Neural cell (in vitro differentiated cells): Measurements from ENCODE around the gene TMEM17. TPM values are rescaled to one million over a fixed set of nuclear protein-coding genes. Genes with fewer than 3 reads are reported as not detected.

ENCODE experiments used
- H2AFZ ChIP-seq: fragments of 200-600, 300-800 bp; sonication (generic), shearing (Covaris generic); 2 replicates; pipeline ENCODE4 v1.6.0; 2014; ENCODE audit warnings: low read depth, mild to moderate bottlenecking, antibody characterized with exemption, low read length, moderate library complexity
- H3F3A ChIP-seq: fragments of 200-600 bp; shearing (Covaris generic); 2 replicates; pipeline ENCODE4 v1.6.1; 2016; ENCODE audit warnings: mild to moderate bottlenecking, moderate library complexity, mixed read lengths, antibody characterized with exemption, low read length; ENCODE audit not compliant: insufficient read depth, poor library complexity, severe bottlenecking
- H3K27ac ChIP-seq: fragments of 200-600, 300-800 bp; sonication (generic), shearing (Covaris generic); 2 replicates; pipeline ENCODE4 v1.5.1; 2014; ENCODE audit warnings: mild to moderate bottlenecking, low read length, moderate library complexity
- H3K27me3 ChIP-seq: fragments of 300-800, 200-600 bp; sonication (generic), shearing (Covaris generic); 2 replicates; pipeline ENCODE4 v1.6.0; 2014; ENCODE audit warnings: mild to moderate bottlenecking, low read depth, low read length, moderate library complexity; ENCODE audit not compliant: insufficient read depth
- H3K36me3 ChIP-seq: fragments of 300-800, 200-600 bp; sonication (generic), shearing (Covaris generic); 2 replicates; pipeline ENCODE4 v1.5.1; 2014; ENCODE audit warnings: mild to moderate bottlenecking, antibody characterized with exemption, low read length, moderate library complexity; ENCODE audit not compliant: insufficient read depth
- H3K4me2 ChIP-seq: fragments of 300-800, 200-600 bp; sonication (generic), shearing (Covaris generic); 2 replicates; pipeline ENCODE4 v1.6.0; 2014; ENCODE audit warnings: mild to moderate bottlenecking, low read length
- H3K4me3 ChIP-seq: fragments of 300-800, 200-600 bp; sonication (generic), shearing (Covaris generic); 2 replicates; pipeline ENCODE4 v1.5.1; 2014; ENCODE audit warnings: mild to moderate bottlenecking, low read length, moderate library complexity
- H3K79me2 ChIP-seq: fragments of 200-600 bp; shearing (Covaris generic); replicated peaks from 2 replicates; pipeline ENCODE4 v1.6.0; 2014; ENCODE audit warnings: mild to moderate bottlenecking, low read length, moderate library complexity; ENCODE audit not compliant: insufficient read depth
- H3K9ac ChIP-seq: fragments of 300-800, 200-600 bp; sonication (generic), shearing (Covaris generic); 2 replicates; pipeline ENCODE4 v1.6.1; 2016; ENCODE audit warnings: mild to moderate bottlenecking, low read length, mixed read lengths
- H3K9me2 ChIP-seq: fragments of 200-600 bp; shearing (Covaris generic); 2 replicates; pipeline ENCODE4 v1.6.1; 2016; ENCODE audit warnings: mild to moderate bottlenecking, low read length, mixed read lengths; ENCODE audit not compliant: insufficient read depth
- H3K9me3 ChIP-seq: fragments of 200-600, 300-800 bp; sonication (generic), shearing (Covaris generic); 2 replicates; pipeline ENCODE4 v1.6.1; 2016; ENCODE audit warnings: mild to moderate bottlenecking, mixed run types, low read length, moderate library complexity, mixed read lengths
- H4K20me1 ChIP-seq: fragments of 200-600 bp; shearing (Covaris generic); 2 replicates; pipeline ENCODE4 v1.6.1; 2016; ENCODE audit warnings: mild to moderate bottlenecking, mixed run types; ENCODE audit not compliant: insufficient read depth
- EP300 ChIP-seq: fragments of 450-650 bp; conservative IDR thresholded peaks from 2 replicates; pipeline ENCODE4 v1.6.1; 2014; ENCODE audit warnings: antibody characterized with exemption, mild to moderate bottlenecking, moderate library complexity; ENCODE audit not compliant: poor library complexity, severe bottlenecking
- EZH2 ChIP-seq: fragments of 200-600, 300-800 bp; shearing (Covaris generic), sonication (generic); IDR thresholded peaks from 2 replicates; pipeline ENCODE4 v1.6.1; 2014; ENCODE audit warnings: antibody characterized with exemption, low read length, borderline replicate concordance, mild to moderate bottlenecking; ENCODE audit not compliant: insufficient read depth, poor library complexity, severe bottlenecking
- MXI1 ChIP-seq: fragments of 450-650 bp; conservative IDR thresholded peaks from 2 replicates; pipeline ENCODE4 v1.6.1; 2014; ENCODE audit warnings: antibody characterized with exemption, mild to moderate bottlenecking; ENCODE audit not compliant: poor library complexity, severe bottlenecking
- POLR2AphosphoS5 ChIP-seq: IDR thresholded peaks from 2 replicates; pipeline ENCODE4 v1.6.1; 2012
- TAF1 ChIP-seq: IDR thresholded peaks from 2 replicates; pipeline ENCODE4 v1.6.1; 2012; ENCODE audit warnings: low read depth
- polyA plus RNA-seq: library from polyadenylated mRNA; depleted of rRNA; stranded (reverse); fragments of >200 nt; gene quantifications from 2 replicates; pipeline ENCODE4 v1.2.3, GENCODE V29; 2014
- TF ChIP-seq, protein P1 (sequence below): fragments of 450-650 bp; IDR thresholded peaks from 2 replicates; pipeline ENCODE4 v1.5.1; 2014; ENCODE audit warnings: antibody characterized with exemption, mild to moderate bottlenecking, moderate library complexity; ENCODE audit not compliant: poor library complexity, severe bottlenecking
- TF ChIP-seq, protein P2 (sequence below): IDR thresholded peaks from 2 replicates; pipeline ENCODE4 v1.6.1; 2012; ENCODE audit warnings: borderline replicate concordance

TMEM17 gene
- polyA plus RNA-seq, 1 donor from 2014 or later: 8.6 TPM

DNA sequence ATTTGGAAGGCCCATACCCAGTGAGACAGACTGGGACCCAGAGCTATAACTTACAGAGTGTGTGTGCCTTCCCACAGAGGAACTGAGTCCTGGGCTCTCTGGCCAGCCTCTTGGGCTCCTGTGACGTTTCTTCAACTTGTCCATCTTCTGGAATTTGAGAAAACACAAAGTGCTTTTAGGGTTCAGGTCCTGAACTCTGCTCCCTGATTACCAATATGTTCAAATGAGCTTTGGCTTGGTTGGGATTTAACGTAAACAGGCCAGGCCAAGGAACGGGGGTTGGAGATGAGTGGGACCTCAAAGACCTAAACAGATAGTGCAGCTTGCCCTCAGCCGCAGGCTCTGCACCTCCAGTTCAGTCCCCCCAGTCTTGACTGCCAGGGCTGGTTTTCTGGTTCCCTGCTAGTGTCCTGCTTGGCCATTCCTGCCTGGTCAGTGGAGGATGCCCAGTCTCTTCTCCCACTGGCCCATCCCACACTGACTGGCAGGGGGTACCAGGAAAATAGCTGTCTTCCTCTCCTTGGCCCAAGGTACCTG lies 44.9 kb downstream of the TMEM17 start:
- no peaks in the 10 kb centered on the region for H3K79me2 ChIP-seq
- TF ChIP-seq TAF1 (no peak), POLR2AphosphoS5 (no peak)
- TF ChIP-seq, protein P1, sequence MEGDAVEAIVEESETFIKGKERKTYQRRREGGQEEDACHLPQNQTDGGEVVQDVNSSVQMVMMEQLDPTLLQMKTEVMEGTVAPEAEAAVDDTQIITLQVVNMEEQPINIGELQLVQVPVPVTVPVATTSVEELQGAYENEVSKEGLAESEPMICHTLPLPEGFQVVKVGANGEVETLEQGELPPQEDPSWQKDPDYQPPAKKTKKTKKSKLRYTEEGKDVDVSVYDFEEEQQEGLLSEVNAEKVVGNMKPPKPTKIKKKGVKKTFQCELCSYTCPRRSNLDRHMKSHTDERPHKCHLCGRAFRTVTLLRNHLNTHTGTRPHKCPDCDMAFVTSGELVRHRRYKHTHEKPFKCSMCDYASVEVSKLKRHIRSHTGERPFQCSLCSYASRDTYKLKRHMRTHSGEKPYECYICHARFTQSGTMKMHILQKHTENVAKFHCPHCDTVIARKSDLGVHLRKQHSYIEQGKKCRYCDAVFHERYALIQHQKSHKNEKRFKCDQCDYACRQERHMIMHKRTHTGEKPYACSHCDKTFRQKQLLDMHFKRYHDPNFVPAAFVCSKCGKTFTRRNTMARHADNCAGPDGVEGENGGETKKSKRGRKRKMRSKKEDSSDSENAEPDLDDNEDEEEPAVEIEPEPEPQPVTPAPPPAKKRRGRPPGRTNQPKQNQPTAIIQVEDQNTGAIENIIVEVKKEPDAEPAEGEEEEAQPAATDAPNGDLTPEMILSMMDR: no peak
- no peaks in the 10 kb centered on the region for H3K9me3 ChIP-seq
- H2AFZ ChIP-seq: no peak overlapping the region
- no peaks in the 10 kb centered on the region for H3K27me3 ChIP-seq
- no peaks in the 10 kb centered on the region for H3F3A ChIP-seq
- no peak overlapping the region for H3K4me2 ChIP-seq
- H4K20me1 ChIP-seq: no peaks in the 10 kb centered on the region
- H3K9ac ChIP-seq: no peak overlapping the region
- H3K4me3 ChIP-seq: no peak overlapping the region
- no peak overlapping the region for H3K27ac ChIP-seq
- H3K9me2 ChIP-seq: no peaks in the 10 kb centered on the region
- H3K36me3 ChIP-seq: no peaks in the 10 kb centered on the region

DNA sequence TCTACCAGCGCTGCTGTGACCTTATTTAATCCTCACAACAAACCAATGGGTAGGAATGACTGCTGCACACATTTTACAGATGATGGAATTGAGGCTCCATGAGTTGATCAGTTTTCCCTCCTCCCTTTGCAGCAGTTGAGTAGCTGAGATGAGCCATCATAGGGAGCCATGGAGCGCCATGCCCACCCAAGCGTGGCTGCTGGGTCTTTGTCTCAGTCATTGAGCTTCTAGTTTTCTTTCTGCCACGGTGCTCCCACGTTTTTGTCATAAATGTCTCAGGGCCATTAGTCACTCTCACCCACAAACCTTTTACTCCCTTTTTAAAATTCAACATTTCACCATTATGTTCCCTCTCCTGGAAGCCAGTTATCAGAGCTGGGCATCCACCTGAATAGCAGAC lies 45.8 kb downstream of the TMEM17 start:
- H3K36me3 ChIP-seq: no peaks in the 10 kb centered on the region
- H3K4me2 ChIP-seq: no peak overlapping the region
- no peaks in the 10 kb centered on the region for H3K27me3 ChIP-seq
- no peaks in the 10 kb centered on the region for H3K79me2 ChIP-seq
- no peak overlapping the region for H3K4me3 ChIP-seq
- no peak overlapping the region for H3K27ac ChIP-seq
- H2AFZ ChIP-seq: no peak overlapping the region
- H3K9ac ChIP-seq: no peak overlapping the region
- H3F3A ChIP-seq: no peaks in the 10 kb centered on the region
- no peaks in the 10 kb centered on the region for H4K20me1 ChIP-seq
- H3K9me3 ChIP-seq: no peaks in the 10 kb centered on the region
- TF ChIP-seq EP300: no peak
- no peak for TF ChIP-seq POLR2AphosphoS5
- TF ChIP-seq, protein P2, sequence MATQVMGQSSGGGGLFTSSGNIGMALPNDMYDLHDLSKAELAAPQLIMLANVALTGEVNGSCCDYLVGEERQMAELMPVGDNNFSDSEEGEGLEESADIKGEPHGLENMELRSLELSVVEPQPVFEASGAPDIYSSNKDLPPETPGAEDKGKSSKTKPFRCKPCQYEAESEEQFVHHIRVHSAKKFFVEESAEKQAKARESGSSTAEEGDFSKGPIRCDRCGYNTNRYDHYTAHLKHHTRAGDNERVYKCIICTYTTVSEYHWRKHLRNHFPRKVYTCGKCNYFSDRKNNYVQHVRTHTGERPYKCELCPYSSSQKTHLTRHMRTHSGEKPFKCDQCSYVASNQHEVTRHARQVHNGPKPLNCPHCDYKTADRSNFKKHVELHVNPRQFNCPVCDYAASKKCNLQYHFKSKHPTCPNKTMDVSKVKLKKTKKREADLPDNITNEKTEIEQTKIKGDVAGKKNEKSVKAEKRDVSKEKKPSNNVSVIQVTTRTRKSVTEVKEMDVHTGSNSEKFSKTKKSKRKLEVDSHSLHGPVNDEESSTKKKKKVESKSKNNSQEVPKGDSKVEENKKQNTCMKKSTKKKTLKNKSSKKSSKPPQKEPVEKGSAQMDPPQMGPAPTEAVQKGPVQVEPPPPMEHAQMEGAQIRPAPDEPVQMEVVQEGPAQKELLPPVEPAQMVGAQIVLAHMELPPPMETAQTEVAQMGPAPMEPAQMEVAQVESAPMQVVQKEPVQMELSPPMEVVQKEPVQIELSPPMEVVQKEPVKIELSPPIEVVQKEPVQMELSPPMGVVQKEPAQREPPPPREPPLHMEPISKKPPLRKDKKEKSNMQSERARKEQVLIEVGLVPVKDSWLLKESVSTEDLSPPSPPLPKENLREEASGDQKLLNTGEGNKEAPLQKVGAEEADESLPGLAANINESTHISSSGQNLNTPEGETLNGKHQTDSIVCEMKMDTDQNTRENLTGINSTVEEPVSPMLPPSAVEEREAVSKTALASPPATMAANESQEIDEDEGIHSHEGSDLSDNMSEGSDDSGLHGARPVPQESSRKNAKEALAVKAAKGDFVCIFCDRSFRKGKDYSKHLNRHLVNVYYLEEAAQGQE: no peak
- no peak for TF ChIP-seq EZH2
- no peak for TF ChIP-seq TAF1
- TF ChIP-seq, protein P1: no peak
- no peak for TF ChIP-seq MXI1
- H3K9me2 ChIP-seq: no peaks in the 10 kb centered on the region
